T-helper 1 cell (primary cell): ENCODE measurements around the gene SUSD4.

Experiments
- DNase-seq, 5 donors: peaks; one replicate each; pipeline ENCODE4 v3.0.0-alpha.2; 2012 to 2020

SUSD4 gene

GRCh38 chr1:223329252-223329651 lies 34.7 kb downstream of the SUSD4 start:
- no peak for DNase-seq

DNA sequence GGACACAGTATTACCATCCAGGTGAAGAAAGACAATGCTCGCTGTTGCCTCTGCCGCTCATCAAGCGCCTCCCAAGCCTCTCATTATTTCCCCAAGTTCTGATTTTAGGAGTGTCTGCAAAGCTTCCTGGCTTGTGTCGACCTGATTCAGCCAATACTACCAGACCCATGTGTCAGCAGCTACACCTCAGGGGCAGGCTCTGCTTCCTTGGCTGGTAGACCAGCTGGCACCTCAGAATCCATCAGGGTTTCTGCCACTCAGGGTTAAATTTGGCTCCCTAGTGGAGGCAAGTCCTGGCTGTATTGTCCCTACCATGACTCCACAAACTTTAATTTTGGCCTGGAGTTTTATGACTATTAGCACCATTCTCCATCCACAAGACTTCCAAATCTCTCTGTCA lies 35.4 kb downstream of the SUSD4 start:
- no peak for DNase-seq

GRCh38 chr1:223326776-223327175 lies 37.2 kb downstream of the SUSD4 start:
- no peak for DNase-seq

GRCh38 chr1:223323491-223324484 lies 40.2 kb downstream of the SUSD4 start:
- no peak for DNase-seq

GRCh38 chr1:223322868-223323267 lies 41.1 kb downstream of the SUSD4 start:
- no peak for DNase-seq

- no peak for DNase-seq
Observed at GRCh38 chr1:223320959-223321358, 43.0 kb downstream of the SUSD4 start.

DNA sequence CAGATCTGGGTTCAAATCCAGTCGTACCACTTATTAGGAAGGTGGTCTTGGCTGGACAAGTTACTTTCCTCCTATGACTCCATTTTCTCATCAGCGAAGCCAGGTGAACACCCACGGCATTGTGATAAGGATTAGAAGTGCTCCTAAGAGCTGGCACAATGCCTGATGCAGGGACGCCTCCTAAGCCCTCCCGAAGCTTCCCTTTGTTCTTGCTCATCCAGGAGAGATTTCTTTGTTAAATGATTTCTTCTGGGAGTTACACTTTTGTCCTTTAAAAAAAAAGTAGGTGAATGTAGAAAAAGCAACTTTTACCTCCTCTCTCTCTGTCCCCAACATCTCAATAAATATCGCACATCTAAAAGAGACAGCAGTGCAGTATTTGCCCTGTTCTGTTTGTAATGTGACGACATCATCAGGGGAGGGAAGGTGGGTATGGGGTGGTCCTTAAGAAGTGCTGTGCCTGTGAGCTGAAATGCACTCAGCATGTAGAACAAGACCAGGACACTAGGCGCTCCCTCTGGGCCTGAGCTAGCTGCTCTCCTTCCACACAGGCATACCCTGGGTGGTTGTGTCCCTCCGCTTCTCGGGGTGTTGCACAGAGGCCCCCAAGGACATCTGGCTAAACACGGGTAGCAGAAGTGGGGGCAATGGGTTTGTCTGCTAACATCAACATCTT lies 43.9 kb downstream of the SUSD4 start:
- no peak for DNase-seq

DNA sequence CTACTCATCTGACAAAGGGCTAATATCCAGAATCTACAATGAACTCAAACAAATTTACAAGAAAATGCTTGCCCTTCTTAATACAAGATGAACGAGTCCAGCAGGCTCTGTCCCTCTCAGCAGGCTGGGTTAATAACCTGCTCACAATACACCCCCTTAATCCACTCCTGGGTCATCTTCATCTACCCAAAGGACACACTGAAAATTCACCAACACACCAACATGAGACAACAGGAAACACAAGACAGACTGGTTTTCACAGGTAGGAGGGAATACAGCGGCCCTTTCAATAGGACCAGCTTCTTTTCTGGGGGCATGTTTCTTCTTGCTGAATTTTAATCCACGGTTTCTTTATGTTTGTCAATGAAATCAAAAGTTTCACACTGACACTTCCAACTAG lies 44.6 kb downstream of the SUSD4 start:
- DNase-seq = no peak

- DNase-seq = no peak
Observed at GRCh38 chr1:223316082-223316481, 47.9 kb downstream of the SUSD4 start.

DNA sequence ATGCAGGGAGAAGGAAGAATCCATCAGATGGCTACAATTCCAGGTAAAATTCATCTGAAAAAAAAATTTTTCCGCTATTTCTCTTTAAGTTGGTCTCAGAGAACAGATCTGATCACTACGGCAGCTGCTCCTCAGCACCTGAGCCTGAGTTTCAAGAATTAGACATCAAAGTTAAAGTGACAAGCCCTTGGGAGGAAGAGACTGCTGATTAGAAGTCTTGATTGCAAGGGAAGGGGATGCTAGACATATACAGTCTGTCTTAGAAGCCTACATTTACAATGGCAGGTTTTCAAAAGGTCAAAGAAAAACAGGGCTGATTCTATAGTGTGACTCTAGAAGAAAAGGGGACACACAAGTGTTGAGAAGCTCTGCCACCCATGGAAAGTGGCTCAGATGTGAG lies 48.3 kb downstream of the SUSD4 start:
- DNase-seq = no peak

DNA sequence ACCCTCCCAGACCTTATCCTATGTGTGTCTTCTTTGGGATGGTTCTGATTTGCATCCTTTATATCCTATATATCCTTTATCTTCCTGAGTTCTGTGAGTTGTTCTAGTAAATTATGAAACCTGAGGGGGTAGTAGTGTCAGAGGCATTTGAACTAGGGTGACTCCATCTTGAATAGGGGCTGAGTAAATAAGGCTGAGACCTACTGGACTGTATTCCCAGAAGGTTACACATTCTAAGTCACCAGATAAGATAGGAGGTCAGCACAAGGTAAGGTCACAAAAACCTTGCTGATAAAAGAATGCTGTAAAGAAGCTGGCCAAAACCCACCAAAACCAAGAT lies 50.6 kb downstream of the SUSD4 start:
- no peak for DNase-seq

GRCh38 chr1:223312705-223313414 lies 51.1 kb downstream of the SUSD4 start:
- no peak for DNase-seq

GRCh38 chr1:223312273-223312672 lies 51.7 kb downstream of the SUSD4 start:
- no peak for DNase-seq

DNA sequence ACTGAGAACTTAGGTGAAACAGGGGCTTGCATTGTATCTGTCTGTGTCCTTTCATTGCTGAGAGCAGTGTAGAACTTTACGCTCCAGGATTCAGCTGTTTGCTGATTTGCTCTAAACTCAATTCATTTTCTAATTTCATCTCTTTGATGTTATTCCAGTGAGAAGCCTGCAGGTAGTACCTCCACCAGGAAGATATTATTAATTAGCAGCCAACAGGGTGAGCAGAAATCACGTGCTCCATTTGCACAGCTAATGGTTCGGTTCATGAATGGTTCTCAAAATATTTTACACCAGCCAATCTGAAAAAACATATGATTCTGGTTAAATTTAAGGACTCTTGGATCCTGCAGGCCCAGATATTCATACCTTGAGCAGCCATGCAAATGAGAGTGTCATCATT lies 52.1 kb downstream of the SUSD4 start:
- no peak for DNase-seq

- no peak for DNase-seq
Observed at GRCh38 chr1:223308136-223308535, 55.8 kb downstream of the SUSD4 start.

DNA sequence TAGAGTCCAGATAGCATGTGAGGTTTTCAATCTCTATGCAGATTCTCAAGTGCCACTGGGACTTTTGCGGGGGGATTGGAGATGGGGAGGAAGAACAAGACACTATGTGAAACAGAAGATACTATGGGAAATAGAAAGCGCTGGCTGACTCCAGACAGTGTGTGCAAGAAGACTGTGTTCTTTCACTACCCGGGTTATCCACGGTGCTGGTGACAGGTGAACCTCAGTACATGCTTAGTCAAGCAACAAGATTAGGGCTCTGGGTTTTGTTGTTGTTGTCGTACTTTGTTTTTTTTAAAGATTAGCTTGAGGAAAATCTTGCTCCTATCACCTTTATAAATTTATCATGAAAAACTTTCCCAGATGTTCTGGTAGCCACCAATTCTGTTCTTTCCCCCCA lies 56.4 kb downstream of the SUSD4 start:
- DNase-seq = no peak

- no peak for DNase-seq
Observed at GRCh38 chr1:223304931-223305330, 59.0 kb downstream of the SUSD4 start.

- DNase-seq = no peak
Observed at GRCh38 chr1:223301371-223301770, 62.6 kb downstream of the SUSD4 start.

DNA sequence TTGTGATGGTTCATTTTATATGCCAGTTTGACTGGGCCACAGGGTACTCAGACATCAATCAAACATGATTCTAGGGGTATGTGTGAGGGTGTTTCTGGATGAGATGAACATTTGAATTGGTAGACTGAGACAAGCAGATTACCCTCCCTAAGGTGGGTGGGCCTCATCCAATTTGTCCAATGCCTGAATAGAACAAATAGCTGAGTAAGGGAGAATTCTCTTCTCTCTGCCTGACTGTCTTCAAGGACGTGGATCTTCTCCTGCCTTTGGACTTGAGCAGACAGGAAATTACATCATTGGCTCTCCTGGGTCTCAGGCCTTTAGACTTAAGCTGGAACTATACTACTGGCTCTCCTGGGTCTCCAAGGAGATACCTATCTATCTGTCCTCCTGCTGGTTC lies 64.4 kb downstream of the SUSD4 start:
- DNase-seq = no peak

- DNase-seq = no peak
Observed at GRCh38 chr1:223298701-223299100, 65.3 kb downstream of the SUSD4 start.

- no peak for DNase-seq
Observed at GRCh38 chr1:223297800-223298199, 66.2 kb downstream of the SUSD4 start.

DNA sequence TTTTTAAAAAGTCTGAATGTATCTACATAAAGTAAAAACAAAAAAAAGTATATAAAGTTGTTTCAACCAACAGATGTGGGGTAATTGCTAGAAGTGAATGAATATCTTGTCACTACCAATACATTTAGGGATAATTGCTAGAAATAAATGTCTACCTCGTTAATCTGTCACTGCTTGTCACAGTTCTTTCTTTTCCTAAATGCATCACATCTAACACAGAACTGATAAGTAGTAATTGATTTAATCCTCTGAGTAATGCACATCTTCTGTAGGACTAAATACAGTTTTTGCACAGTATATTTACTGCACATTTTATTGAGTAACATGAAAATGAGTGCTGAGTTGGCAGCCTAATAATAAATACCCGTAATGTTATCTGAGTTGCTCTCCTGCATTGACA lies 72.2 kb downstream of the SUSD4 start:
- DNase-seq = no peak

DNA sequence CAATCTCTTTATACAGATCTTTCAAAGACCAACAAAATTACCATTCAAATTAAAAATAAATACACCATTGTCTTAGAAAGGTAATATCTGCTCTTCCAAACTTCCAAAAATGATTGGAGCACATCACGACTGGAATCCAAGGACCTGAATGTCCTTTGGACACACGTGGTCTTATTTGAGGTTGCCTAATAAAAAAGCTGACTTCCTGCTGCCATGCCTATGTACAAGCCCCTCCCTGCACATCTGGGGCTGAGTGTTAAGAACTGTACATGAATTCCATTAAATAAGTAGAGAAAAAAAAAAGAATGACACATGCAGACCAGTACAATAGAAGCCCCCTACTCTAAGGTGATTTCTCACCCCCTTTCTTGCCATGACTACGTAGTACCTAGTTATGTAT lies 73.6 kb downstream of the SUSD4 start:
- DNase-seq = no peak

DNA sequence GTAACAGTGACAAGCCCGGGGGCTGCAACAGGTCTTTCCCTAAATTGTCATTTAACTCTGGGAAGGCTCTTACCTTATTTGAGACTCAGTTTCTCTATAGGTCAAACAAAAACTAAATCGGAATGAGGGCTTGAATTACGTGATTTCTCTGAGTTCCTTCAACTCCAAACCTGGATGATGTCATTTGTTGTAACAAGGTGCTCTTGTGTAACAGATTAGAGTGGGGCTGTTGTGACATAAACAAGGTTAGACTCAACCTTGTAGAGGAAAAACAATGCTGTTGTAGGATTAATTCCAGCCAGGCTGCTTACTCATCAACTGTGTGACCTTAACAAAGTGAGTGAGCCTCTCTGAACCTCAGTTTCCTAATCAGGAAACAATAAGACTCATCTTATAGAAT lies 74.4 kb downstream of the SUSD4 start:
- DNase-seq = no peak
